Heart right ventricle (tissue), 16 donors: ENCODE measurements around the gene SLC18A2. TPM values are rescaled to one million over a fixed set of nuclear protein-coding genes. Genes with fewer than 3 reads are reported as not detected.

Experiments
- ATAC-seq, 8 donors: fragments of 200-7000 bp; cut with Tn5 transposase; one replicate each; pipeline ENCODE4 v1.9.1; 2020; ENCODE audit warnings: mild to moderate bottlenecking in 8 of 8, moderate library complexity in 8 of 8, moderate number of reproducible peaks in 1 of 8
- DNase-seq, 2 donors: peaks; one replicate each; pipeline ENCODE4 v3.0.0-alpha.2; 2020
- H3K27ac ChIP-seq, 10 donors: fragments of 200-600 bp; sonication (generic) in 2 of 10; one replicate each; pipeline versions ENCODE4 v1.5.0 to v1.8.0; 2020 to 2022; ENCODE audit warnings: mild to moderate bottlenecking in 3 of 10
- H3K27me3 ChIP-seq, 7 donors: fragments of 200-600 bp; one replicate each; pipeline ENCODE4 v1.8.0; 2021 to 2022; ENCODE audit warnings: mild to moderate bottlenecking in 2 of 7
- H3K36me3 ChIP-seq, 9 donors: fragments of 200-600 bp; sonication (generic) in 1 of 9; one replicate each; pipeline versions ENCODE4 v1.5.0 to v1.8.0; 2020 to 2022; ENCODE audit warnings: mild to moderate bottlenecking in 2 of 9
- H3K4me1 ChIP-seq, 9 donors: fragments of 200-600 bp; sonication (generic) in 1 of 9; one replicate each; pipeline versions ENCODE4 v1.5.0 to v1.8.0; 2020 to 2022; ENCODE audit warnings: mild to moderate bottlenecking in 4 of 9
- H3K4me3 ChIP-seq, 10 donors: fragments of 200-600 bp; sonication (generic) in 2 of 10; one replicate each; pipeline versions ENCODE4 v1.5.0 to v1.8.0; 2020 to 2022; ENCODE audit warnings: mild to moderate bottlenecking in 7 of 10, moderate library complexity in 2 of 10
- H3K9me3 ChIP-seq, 11 donors: fragments of 200-600 bp in 10 of 11; sonication (generic) in 2 of 11; one replicate each; pipeline versions ENCODE4 v1.5.0 to v1.8.0; 2013 to 2022; ENCODE audit warnings: mild to moderate bottlenecking in 2 of 11, control low read depth in 1 of 11, moderate library complexity in 1 of 11
- CTCF ChIP-seq, 9 donors: fragments of 200-600 bp; sonication (generic) in 2 of 9; IDR thresholded peaks; one replicate each; pipeline versions ENCODE4 v1.5.0 to v1.8.0; 2021 to 2022; ENCODE audit warnings: antibody characterized with exemption in 9 of 9, mild to moderate bottlenecking in 5 of 9, moderate library complexity in 1 of 9
- WGBS, 2 donors: extraction: QIAGEN DNeasy Blood & Tissue Kit; methylation state at CpG; one replicate each; pipeline ENCODE4 v1.1.7; 2013; ENCODE audit warnings: inconsistent platforms in 1 of 2; 5-methylcytosine and 5-hydroxymethylcytosine counted together
- intact Hi-C, 10 donors: fragments of 100-400 bp; cut with DNase I; formaldehyde crosslinking; loops; one replicate each; pipeline versions ENCODE4 v1.11.1 to v1.14.2; 2022
- polyA plus RNA-seq, 2 donors: library from polyadenylated mRNA; stranded (reverse); fragments of 200-250 nt; gene quantifications; one replicate each; pipeline ENCODE4 v1.2.3, GENCODE V29; 2013
- total RNA-seq, 10 donors: library from RNA; stranded (reverse); fragmentation: NEBNext Ultra II Directional in 3 of 10; extraction: Animal tissue kit (Norgen Biotek cat#: 25700) in 3 of 10; gene quantifications; one replicate each; pipeline versions ENCODE4 v1.2.1 to v1.2.4, GENCODE V29; 2021 to 2023
- donor health status: Arrhythmogenic right ventricular cardiomyopathy.
- donor health status: ischemic (EF 13 %, LVEDD 7.1; RV severe dilation, severe dysfunction).
- donor health status: healthy with polysubstance abuse.
- donor health status: DM: no; HTN: yes; CAD: no.
- donor health status: DM: no; HTN: no; CAD: no.
- donor health status: ischemic (EF 25% LVEDD 6.9; RV normal size, moderate dysfunction).
- donor health status: ischemic (EF 25% LVEDD 5.7; RV mildly dilated, moderate dysfunction).
- donor health status: healthy.
- donor health status: DM: yes; HTN: yes; CAD: no.
- donor health status: Ischemic cardiomyopathy.
- donor health status: ischemic (EF 35%, LVEDD 5.7; RV mildly dilated, moderate dysfunction).
- donor health status: nonischemic (EF 11% LVEDD 7.7; RV severe dilation, severe dysfunction).
- donor health status: DM: yes; HTN: yes; CAD: no.
- donor health status: PGD.
- donor health status: ischemic (EF 29% LVEDD 5.4; RV normal size, mild dysfunction).
- donor health status: nonischemic (EF 23%, LVEDD 6.1; RV moderate dilation, normal function).

Gene SLC18A2
- total and polyA plus RNA-seq, 12 donors = 0.07 to 0.47 (median 0.18) TPM; not detected in 1

GRCh38 chr10:117316701-117317100 lies 75.8 kb downstream of the SLC18A2 start:
- no peaks in the 10 kb centered on the region for H3K27me3 ChIP-seq
- H3K36me3 ChIP-seq = peaks cover 0 to 42% (median 0%) of the 10 kb centered on the region in 9 donors
- intact Hi-C loops = loop anchor here in 2 of 10 donors (5.0 to 10.0 kb wide), 2 partner anchors 92 to 99 kb away; no protein-coding TSS in a partner anchor
- H3K27ac ChIP-seq = no peak overlapping the region
- no peaks in the 10 kb centered on the region for H3K9me3 ChIP-seq
- H3K4me1 ChIP-seq = peaks cover 0 to under 1% (median 0%) of the 10 kb centered on the region in 9 donors
- DNase-seq (no peak), ATAC-seq (no peak)
- H3K4me3 ChIP-seq = no peak overlapping the region
- WGBS, 2 donors = 96 to 97% methylated on average over 2 of the region's 2 CpGs
- TF ChIP-seq CTCF (IDR thresholded peaks at IDR 0.05) = no peak

DNA sequence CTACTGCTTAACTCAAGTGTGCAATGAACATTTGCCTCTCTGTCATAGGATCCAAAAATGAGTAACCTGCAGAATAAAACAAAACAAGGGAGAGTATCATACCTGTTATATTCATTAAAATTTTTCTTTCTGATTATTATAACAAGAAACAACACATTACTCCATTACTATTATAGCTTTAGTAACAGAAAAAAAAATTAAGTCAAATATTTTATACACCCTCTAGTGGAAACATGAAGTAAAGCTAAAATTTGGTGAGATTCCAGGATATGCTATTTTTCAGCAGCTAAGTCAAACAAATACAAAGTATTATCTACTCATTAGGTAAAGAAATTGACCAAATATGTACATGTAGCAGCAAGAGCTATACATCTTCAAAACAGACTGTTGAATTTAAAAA lies 78.0 kb downstream of the SLC18A2 start:
- TF ChIP-seq CTCF (IDR thresholded peaks at IDR 0.05) = peak in 5 of 9 donors; percentile 18 to 43 (median 33)
- no peaks in the 10 kb centered on the region for H3K9me3 ChIP-seq
- H3K27ac ChIP-seq = no peak overlapping the region
- H3K27me3 ChIP-seq = no peaks in the 10 kb centered on the region
- H3K36me3 ChIP-seq = peaks cover 0 to 32% (median 0%) of the 10 kb centered on the region in 9 donors
- ATAC-seq (no peak), DNase-seq (no peak)
- no peak overlapping the region for H3K4me3 ChIP-seq
- peaks cover 0 to 13% (median 0%) of the 10 kb centered on the region in 9 donors for H3K4me1 ChIP-seq
- intact Hi-C loops = loop anchor here in 4 of 10 donors (2.0 to 10.0 kb wide), 3 partner anchors 94 to 102 kb away; no protein-coding TSS in a partner anchor

- Histone ChIP-seq H3K27ac (no peak overlapping the region), H3K4me3 (no peak overlapping the region), H3K36me3 (peaks cover 0 to 23% (median 0%) of the 10 kb centered on the region in 9 donors), H3K9me3 (no peaks in the 10 kb centered on the region), H3K4me1 (peaks cover 0 to 13% (median 0%) of the 10 kb centered on the region in 9 donors), H3K27me3 (no peaks in the 10 kb centered on the region)
- intact Hi-C loops = loop anchor here in 5 of 10 donors (2.0 to 10.0 kb wide), 4 partner anchors 103 to 105 kb away; no protein-coding TSS in a partner anchor
- 66 to 82% methylated on average over 1 of the region's 1 CpG for WGBS, 2 donors
- peak in 7 of 9 donors; percentile 36 to 62 (median 55) for TF ChIP-seq CTCF (IDR thresholded peaks at IDR 0.05)
- DNase-seq (no peak), ATAC-seq (no peak)
These were observed 79.2 kb downstream of the SLC18A2 start for GRCh38 chr10:117320050-117320665.

- ATAC-seq (no peak), DNase-seq (no peak)
- H3K36me3 ChIP-seq = peaks cover 0 to 13% (median 0%) of the 10 kb centered on the region in 9 donors
- intact Hi-C loops = loop anchor here in 3 of 10 donors (5.0 to 10.0 kb wide), 2 partner anchors 105 to 107 kb away; no protein-coding TSS in a partner anchor
- WGBS, 2 donors = 64 to 65% methylated on average over 4 of the region's 4 CpGs
- TF ChIP-seq CTCF (IDR thresholded peaks at IDR 0.05) = no peak
- H3K4me1 ChIP-seq = peaks cover 0 to 13% (median 0%) of the 10 kb centered on the region in 9 donors
- no peak overlapping the region for H3K4me3 ChIP-seq
- H3K27ac ChIP-seq = no peak overlapping the region
- no peaks in the 10 kb centered on the region for H3K27me3 ChIP-seq
- H3K9me3 ChIP-seq = no peaks in the 10 kb centered on the region
These were observed 81.3 kb downstream of the SLC18A2 start for GRCh38 chr10:117322260-117322659.
